MM.1S (cell line): Measurements from ENCODE around the gene ERCC2.

ENCODE experiments used
- EZH2 ChIP-seq: fragments of 300-600 bp; sonication (generic); optimal IDR thresholded peaks from 2 replicates; pipeline ENCODE3; 2017; ENCODE audit warnings: low read depth, mild to moderate bottlenecking, antibody characterized with exemption, low read length, mixed read lengths
- TF ChIP-seq, protein P1 (sequence below): fragments of 300-600 bp; sonication (generic); IDR thresholded peaks from 2 replicates; pipeline ENCODE4 v1.5.1; 2016; ENCODE audit warnings: antibody characterized with exemption, low read length, mixed read lengths

DNA sequence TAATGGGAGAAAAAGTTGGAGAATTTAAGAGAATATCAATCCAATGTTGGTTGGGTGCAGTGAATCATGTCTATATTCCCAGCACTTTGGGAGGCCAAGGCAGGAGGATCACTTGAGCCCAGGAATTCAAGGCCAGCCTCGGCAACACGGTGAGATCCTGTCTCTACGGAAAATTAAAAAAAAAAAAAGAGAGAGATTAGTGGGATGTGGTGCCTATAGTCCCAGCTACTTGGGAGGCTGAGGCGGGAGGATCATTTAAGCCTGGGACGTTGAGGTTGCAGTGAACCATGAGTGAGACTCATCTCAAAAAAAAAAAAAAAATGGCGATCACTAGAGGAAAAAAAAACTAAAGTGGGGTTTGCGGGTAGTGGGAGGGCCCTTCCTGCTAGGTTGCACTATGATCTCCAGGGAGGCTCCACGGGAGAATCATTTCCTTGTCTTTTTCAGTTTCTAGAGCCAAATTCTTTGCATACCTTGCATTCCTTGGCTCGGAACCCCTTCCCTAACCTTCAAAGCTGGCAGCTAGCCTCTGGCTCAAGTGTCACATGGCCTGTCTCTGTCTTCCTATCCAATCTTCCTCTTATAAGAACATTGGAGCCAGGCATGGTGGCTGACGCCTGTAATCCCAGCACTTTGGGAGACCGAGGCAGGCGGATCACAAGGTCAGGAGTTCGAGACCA is 5.8 kb upstream of the ERCC2 start:
- TF ChIP-seq, protein P1, sequence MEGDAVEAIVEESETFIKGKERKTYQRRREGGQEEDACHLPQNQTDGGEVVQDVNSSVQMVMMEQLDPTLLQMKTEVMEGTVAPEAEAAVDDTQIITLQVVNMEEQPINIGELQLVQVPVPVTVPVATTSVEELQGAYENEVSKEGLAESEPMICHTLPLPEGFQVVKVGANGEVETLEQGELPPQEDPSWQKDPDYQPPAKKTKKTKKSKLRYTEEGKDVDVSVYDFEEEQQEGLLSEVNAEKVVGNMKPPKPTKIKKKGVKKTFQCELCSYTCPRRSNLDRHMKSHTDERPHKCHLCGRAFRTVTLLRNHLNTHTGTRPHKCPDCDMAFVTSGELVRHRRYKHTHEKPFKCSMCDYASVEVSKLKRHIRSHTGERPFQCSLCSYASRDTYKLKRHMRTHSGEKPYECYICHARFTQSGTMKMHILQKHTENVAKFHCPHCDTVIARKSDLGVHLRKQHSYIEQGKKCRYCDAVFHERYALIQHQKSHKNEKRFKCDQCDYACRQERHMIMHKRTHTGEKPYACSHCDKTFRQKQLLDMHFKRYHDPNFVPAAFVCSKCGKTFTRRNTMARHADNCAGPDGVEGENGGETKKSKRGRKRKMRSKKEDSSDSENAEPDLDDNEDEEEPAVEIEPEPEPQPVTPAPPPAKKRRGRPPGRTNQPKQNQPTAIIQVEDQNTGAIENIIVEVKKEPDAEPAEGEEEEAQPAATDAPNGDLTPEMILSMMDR: no peak
- no peak for TF ChIP-seq EZH2
